HepG2 (cell line): Measurements from ENCODE around the gene MYO5B. TPM values are rescaled to one million over a fixed set of nuclear protein-coding genes. Genes with fewer than 3 reads are reported as not detected.
"Not testable (repeated sequence)": the region's sequence is repeated elsewhere in the genome, so short reads cannot be mapped to it uniquely, and the experiment has no call there.

Source experiments
- ATAC-seq: fragments of 200-7000 bp; cut with Tn5 transposase; 3 replicates; pipeline ENCODE4 v1.9.1; 2020; ENCODE audit warnings: mild to moderate bottlenecking, moderate library complexity
- BruUV-seq: library from RNA; stranded (reverse); fragments of 400-500 nt; replicated peaks from 2 replicates; lab custom pipeline; 2021; lab: Mats Ljungman, UMichigan
- CTCF ChIA-PET: fragments of 300-600 bp; formaldehyde crosslinking; extraction: SDS; loops from one replicate; lab custom pipeline; 2021; ENCODE audit warnings: low total read pairs, inconsistent platforms, low intra/inter-chr PET ratio; lab: Yijun Ruan, JAX
- POLR2A ChIA-PET: fragments of 350-600 bp; sonication (Branson Sonifier 250); formaldehyde crosslinking; loops from one replicate; lab custom pipeline; 2020; ENCODE audit warnings: antibody characterized with exemption, inconsistent platforms; lab: Yijun Ruan, JAX
- DNase-seq: peaks from one replicate; pipeline ENCODE4 v3.0.0-alpha.2; 2015; ENCODE audit warnings: low spot score
- FAIRE-seq: peaks from 3 replicates; lab custom pipeline; 2011; peaks lifted over from hg19 to GRCh38; lab: Jason Lieb, UNC
- H2AFZ ChIP-seq: one replicate; pipeline ENCODE4 v1.6.1; 2011; ENCODE audit warnings: low read length, inconsistent platforms
- H3K27ac ChIP-seq: fragments of 300-600 bp; 3 replicates; pipeline ENCODE4 v1.8.0; 2011; ENCODE audit warnings: mixed run types, mild to moderate bottlenecking, mixed read lengths, low read length, inconsistent platforms; ENCODE audit not compliant: insufficient read depth; ENCODE audit errors: extremely low read length
- H3K27me3 ChIP-seq, 2 experiments: fragments of 200-600 bp in 1 of 2; 2 replicates in 1 of 2; 3 replicates in 1 of 2; pipeline versions ENCODE4 v1.6.0 to v1.8.0; 2011; ENCODE audit warnings: low read length in 2 of 2, mild to moderate bottlenecking in 2 of 2, moderate library complexity in 2 of 2, inconsistent platforms in 1 of 2; ENCODE audit not compliant: insufficient read depth in 2 of 2, control insufficient read depth in 1 of 2
- H3K36me3 ChIP-seq, 2 experiments: fragments of 200-600 bp in 1 of 2; replicated peaks in 1 of 2; 2 replicates in 1 of 2; 3 replicates in 1 of 2; pipeline versions ENCODE4 v1.5.1 to v1.8.0; 2011; ENCODE audit warnings: low read length in 2 of 2, inconsistent platforms in 1 of 2; ENCODE audit not compliant: insufficient read depth in 2 of 2, control insufficient read depth in 1 of 2
- H3K4me1 ChIP-seq: 2 replicates; pipeline ENCODE4 v1.5.1; 2012; ENCODE audit warnings: low read length, inconsistent platforms; ENCODE audit not compliant: insufficient read depth
- H3K4me2 ChIP-seq: 2 replicates; pipeline ENCODE4 v1.6.0; 2011; ENCODE audit warnings: low read depth, low read length, inconsistent platforms
- H3K4me3 ChIP-seq, 3 experiments: fragments of 200-600 bp in 1 of 3; sonication (generic), shearing (Covaris generic) in 1 of 3; replicated peaks in 1 of 3; 2 replicates each; pipeline ENCODE4 v1.5.1; 2011 to 2016; ENCODE audit warnings: low read length in 3 of 3, inconsistent platforms in 2 of 3, low read depth in 2 of 3, mild to moderate bottlenecking in 2 of 3, control low read depth in 1 of 3, mixed read lengths in 1 of 3; ENCODE audit not compliant: insufficient read depth in 1 of 3
- H3K79me2 ChIP-seq: one replicate; pipeline ENCODE4 v1.6.1; 2011; ENCODE audit warnings: low read length, inconsistent platforms; ENCODE audit not compliant: insufficient read depth
- H3K9ac ChIP-seq: 2 replicates; pipeline ENCODE4 v1.6.0; 2011; ENCODE audit warnings: mild to moderate bottlenecking, low read depth, low read length, inconsistent platforms; ENCODE audit not compliant: insufficient read depth
- H3K9me3 ChIP-seq: 2 replicates; pipeline ENCODE4 v1.5.1; 2012; ENCODE audit warnings: mild to moderate bottlenecking, low read length
- H4K20me1 ChIP-seq: 2 replicates; pipeline ENCODE4 v1.6.0; 2011; ENCODE audit warnings: inconsistent platforms, mild to moderate bottlenecking, low read length, moderate library complexity; ENCODE audit not compliant: insufficient read depth
- BORCS8-MEF2B ChIP-seq: sonication (generic); formaldehyde crosslinking; IDR thresholded peaks from 2 replicates; pipeline ENCODE4 v1.8.0; 2022; ENCODE audit warnings: mild to moderate bottlenecking, missing genetic modification reagents
- CTCF ChIP-seq: sonication (generic); formaldehyde crosslinking; IDR thresholded peaks from 2 replicates; pipeline ENCODE4 v1.5.0; 2020; ENCODE audit warnings: mild to moderate bottlenecking, missing genetic modification reagents, moderate library complexity
- POLR2AphosphoS5 ChIP-seq: IDR thresholded peaks from 2 replicates; pipeline ENCODE4 v1.6.1; 2012; ENCODE audit warnings: low read depth, low read length
- POLR2G ChIP-seq: fragments of 200-400 bp; formaldehyde crosslinking; IDR thresholded peaks from 2 replicates; pipeline ENCODE4 v1.6.1; 2018; ENCODE audit warnings: mild to moderate bottlenecking, low read depth, low read length, moderate library complexity
- TCF7 ChIP-seq: sonication (generic); IDR thresholded peaks from 2 replicates; pipeline ENCODE4 v1.6.1; 2016; ENCODE audit warnings: antibody characterized with exemption, low read depth
- TMF1 ChIP-seq: sonication (generic); formaldehyde crosslinking; IDR thresholded peaks from 2 replicates; pipeline ENCODE4 v1.8.1; 2022; ENCODE audit warnings: low read depth, missing genetic modification reagents
- TOPORS ChIP-seq: sonication (generic); formaldehyde crosslinking; IDR thresholded peaks from 2 replicates; pipeline ENCODE4 v1.8.0; 2023; ENCODE audit warnings: mild to moderate bottlenecking, missing genetic modification reagents
- ZFX ChIP-seq: sonication (generic); formaldehyde crosslinking; IDR thresholded peaks from 2 replicates; pipeline ENCODE4 v1.4.0; 2020; ENCODE audit warnings: mild to moderate bottlenecking, low read depth, missing genetic modification reagents, moderate library complexity
- WGBS: methylation state at CpG from one replicate; pipeline ENCODE4 v1.1.6; 2017; ENCODE audit warnings: low lambda C conversion rate; 5-methylcytosine and 5-hydroxymethylcytosine counted together
- in situ Hi-C: cut with HindIII; loops from 2 replicates; pipeline ENCODE4 v1.10.0; 2017; ENCODE audit warnings: low pct_unique_long_range_greater_than_20kb; ENCODE audit not compliant: extremely low pct_ligation_motif_present
- intact Hi-C: fragments of 100-400 bp; cut with micrococcal nuclease; formaldehyde crosslinking; loops from one replicate; pipeline ENCODE4 v1.10.0; 2022; ENCODE audit not compliant: unreplicated experiment
- polyA plus RNA-seq, 8 experiments: library from polyadenylated mRNA; depleted of rRNA in 3 of 8; stranded (reverse) in 7 of 8; unstranded in 1 of 8; fragments of >200 nt; fragmentation: Illumina TruSeq in 4 of 8; extraction: Trizol in 4 of 8; gene quantifications; 2 replicates each; pipeline versions ENCODE4 v1.2.1 to v1.2.3, GENCODE V29; 2011 to 2016; ENCODE audit warnings: low read depth in 4 of 8, missing spikeins in 1 of 8, mixed read lengths in 1 of 8; ENCODE audit not compliant: insufficient read depth in 1 of 8
- total RNA-seq, 5 experiments: library from RNA; depleted of rRNA; stranded (reverse); fragments of >200 nt; fragmentation: Illumina TruSeq; extraction: Trizol; gene quantifications; 2 replicates each; pipeline ENCODE4 v1.2.3, GENCODE V29; 2016; ENCODE audit warnings: low read depth in 1 of 5

The MYO5B gene
- total and polyA plus RNA-seq, 2 of the 13 experiments (the other 11 are each of a cell fraction or from before 2014, with no cell fraction given) = 13.1 to 24.0 TPM

GRCh38 chr18:50194631-50195532 lies at the start of gene MYO5B (continued):
- peak; percentile 87 for TF ChIP-seq ZFX (CRISPR knock-in tag)
- peak; percentile 50; the same call in 1 of the 2 replicates for TF ChIP-seq CTCF (CRISPR knock-in tag)
- TF ChIP-seq TMF1 (CRISPR knock-in tag) = peak; percentile 41; the same call in 1 of the 2 replicates
- peak; percentile 57; the same call in 1 of the 2 replicates for TF ChIP-seq TOPORS (CRISPR knock-in tag)
- peak; percentile 76 for TF ChIP-seq POLR2G
- TF ChIP-seq BORCS8-MEF2B (CRISPR knock-in tag) = no peak; the same call in none of the 2 replicates
- TF ChIP-seq POLR2AphosphoS5 = no peak
- no peak for TF ChIP-seq TCF7

- in situ Hi-C loops, H4K20me1 ChIP-seq, H3K4me2 ChIP-seq, ATAC-seq, H3K9me3 ChIP-seq, H2AFZ ChIP-seq, H3K27ac ChIP-seq, CTCF ChIA-PET, FAIRE-seq, POLR2A ChIA-PET, BruUV-seq, H3K4me3 ChIP-seq, H3K36me3 ChIP-seq, H3K4me1 ChIP-seq, DNase-seq, H3K9ac ChIP-seq, intact Hi-C loops, H3K27me3 ChIP-seq, H3K79me2 ChIP-seq: not testable (repeated sequence)
- 42% methylated on average over 8 of the region's 8 CpGs for WGBS
These were observed 46.8 kb upstream of the MYO5B start for GRCh38 chr18:50241768-50242167.
